NCI-H748 (cell line): Measurements from ENCODE around the gene NME7.
"Not testable (repeated sequence)": the region's sequence is repeated elsewhere in the genome, so short reads cannot be mapped to it uniquely, and the experiment has no call there.

Experiments used
- DNase-seq: peaks from one replicate; lab custom pipeline; 2025; ENCODE audit not compliant: unreplicated experiment; lab: John Stamatoyannopoulos, UW

The NME7 gene

GRCh38 chr1:169240449-169241232, 127.0 kb downstream of the NME7 start:
- DNase-seq, result no peak

- DNase-seq, result no peak
These were observed 130.7 kb downstream of the NME7 start for GRCh38 chr1:169236880-169237279.

GRCh38 chr1:169236143-169236542, 131.5 kb downstream of the NME7 start:
- no peak for DNase-seq

- no peak for DNase-seq
These were observed 132.0 kb downstream of the NME7 start for GRCh38 chr1:169235568-169235967.

- DNase-seq, result no peak
These were observed 132.8 kb downstream of the NME7 start for GRCh38 chr1:169234780-169235179.

- no peak for DNase-seq
These were observed 150.0 kb downstream of the NME7 start for GRCh38 chr1:169217636-169218035.

- no peak for DNase-seq
These were observed 153.0 kb downstream of the NME7 start for GRCh38 chr1:169214598-169214997.

GRCh38 chr1:169212088-169212487, 155.5 kb downstream of the NME7 start:
- DNase-seq, result no peak

GRCh38 chr1:169207797-169208520, 159.6 kb downstream of the NME7 start:
- no peak for DNase-seq

GRCh38 chr1:169204157-169204556, 163.4 kb downstream of the NME7 start:
- DNase-seq, result no peak

- DNase-seq, result no peak
These were observed 164.6 kb downstream of the NME7 start for GRCh38 chr1:169202791-169203665.

- no peak for DNase-seq
These were observed 166.4 kb downstream of the NME7 start for GRCh38 chr1:169201084-169201619.

- DNase-seq, result no peak
These were observed 167.3 kb downstream of the NME7 start for GRCh38 chr1:169200319-169200718.

- DNase-seq, result no peak
These were observed 171.0 kb downstream of the NME7 start for GRCh38 chr1:169196581-169196980.

GRCh38 chr1:169196161-169196560, 171.4 kb downstream of the NME7 start:
- DNase-seq, result no peak

GRCh38 chr1:169193191-169193850, 174.3 kb downstream of the NME7 start:
- no peak for DNase-seq

- DNase-seq, result peak; percentile 1
These were observed 181.5 kb downstream of the NME7 start for GRCh38 chr1:169186106-169186505.

- DNase-seq, result no peak
These were observed 182.8 kb downstream of the NME7 start for GRCh38 chr1:169184812-169185211.

GRCh38 chr1:169180174-169180573, 187.4 kb downstream of the NME7 start:
- no peak for DNase-seq

GRCh38 chr1:169179431-169179830, 188.2 kb downstream of the NME7 start:
- DNase-seq, result not testable (repeated sequence)

- DNase-seq, result no peak
These were observed 192.1 kb downstream of the NME7 start for GRCh38 chr1:169175461-169175860.
